GM12874 (cell line): Measurements from ENCODE around the gene ISG20.

Source experiments
- TF ChIP-seq, protein P1 (sequence below): IDR thresholded peaks from 2 replicates; pipeline ENCODE4 v1.5.1; 2011; ENCODE audit warnings: low read depth, mild to moderate bottlenecking, control low read depth, low read length, moderate library complexity; ENCODE audit not compliant: insufficient read depth

Gene ISG20

DNA sequence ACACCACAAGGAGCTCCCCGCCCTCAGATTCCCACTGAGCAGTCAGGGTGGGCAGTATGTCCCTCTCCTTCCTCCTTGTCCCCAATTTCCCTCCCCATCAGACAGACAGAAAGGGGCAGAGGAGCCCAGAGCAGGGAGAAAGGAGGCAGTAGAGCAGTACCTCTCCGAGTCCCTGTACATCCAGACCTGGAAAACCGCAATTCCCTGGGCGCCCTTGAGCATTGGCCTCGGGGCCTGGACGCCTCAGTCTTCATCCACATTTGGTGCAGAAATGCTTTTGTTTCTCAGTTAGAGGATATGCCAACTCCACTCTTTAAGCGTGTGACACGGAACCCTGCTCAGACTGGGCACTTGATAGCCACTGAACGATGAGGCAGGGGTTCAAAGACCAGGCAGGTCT lies 5.9 kb downstream of the ISG20 start:
- TF ChIP-seq, protein P1, sequence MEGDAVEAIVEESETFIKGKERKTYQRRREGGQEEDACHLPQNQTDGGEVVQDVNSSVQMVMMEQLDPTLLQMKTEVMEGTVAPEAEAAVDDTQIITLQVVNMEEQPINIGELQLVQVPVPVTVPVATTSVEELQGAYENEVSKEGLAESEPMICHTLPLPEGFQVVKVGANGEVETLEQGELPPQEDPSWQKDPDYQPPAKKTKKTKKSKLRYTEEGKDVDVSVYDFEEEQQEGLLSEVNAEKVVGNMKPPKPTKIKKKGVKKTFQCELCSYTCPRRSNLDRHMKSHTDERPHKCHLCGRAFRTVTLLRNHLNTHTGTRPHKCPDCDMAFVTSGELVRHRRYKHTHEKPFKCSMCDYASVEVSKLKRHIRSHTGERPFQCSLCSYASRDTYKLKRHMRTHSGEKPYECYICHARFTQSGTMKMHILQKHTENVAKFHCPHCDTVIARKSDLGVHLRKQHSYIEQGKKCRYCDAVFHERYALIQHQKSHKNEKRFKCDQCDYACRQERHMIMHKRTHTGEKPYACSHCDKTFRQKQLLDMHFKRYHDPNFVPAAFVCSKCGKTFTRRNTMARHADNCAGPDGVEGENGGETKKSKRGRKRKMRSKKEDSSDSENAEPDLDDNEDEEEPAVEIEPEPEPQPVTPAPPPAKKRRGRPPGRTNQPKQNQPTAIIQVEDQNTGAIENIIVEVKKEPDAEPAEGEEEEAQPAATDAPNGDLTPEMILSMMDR, result no peak

DNA sequence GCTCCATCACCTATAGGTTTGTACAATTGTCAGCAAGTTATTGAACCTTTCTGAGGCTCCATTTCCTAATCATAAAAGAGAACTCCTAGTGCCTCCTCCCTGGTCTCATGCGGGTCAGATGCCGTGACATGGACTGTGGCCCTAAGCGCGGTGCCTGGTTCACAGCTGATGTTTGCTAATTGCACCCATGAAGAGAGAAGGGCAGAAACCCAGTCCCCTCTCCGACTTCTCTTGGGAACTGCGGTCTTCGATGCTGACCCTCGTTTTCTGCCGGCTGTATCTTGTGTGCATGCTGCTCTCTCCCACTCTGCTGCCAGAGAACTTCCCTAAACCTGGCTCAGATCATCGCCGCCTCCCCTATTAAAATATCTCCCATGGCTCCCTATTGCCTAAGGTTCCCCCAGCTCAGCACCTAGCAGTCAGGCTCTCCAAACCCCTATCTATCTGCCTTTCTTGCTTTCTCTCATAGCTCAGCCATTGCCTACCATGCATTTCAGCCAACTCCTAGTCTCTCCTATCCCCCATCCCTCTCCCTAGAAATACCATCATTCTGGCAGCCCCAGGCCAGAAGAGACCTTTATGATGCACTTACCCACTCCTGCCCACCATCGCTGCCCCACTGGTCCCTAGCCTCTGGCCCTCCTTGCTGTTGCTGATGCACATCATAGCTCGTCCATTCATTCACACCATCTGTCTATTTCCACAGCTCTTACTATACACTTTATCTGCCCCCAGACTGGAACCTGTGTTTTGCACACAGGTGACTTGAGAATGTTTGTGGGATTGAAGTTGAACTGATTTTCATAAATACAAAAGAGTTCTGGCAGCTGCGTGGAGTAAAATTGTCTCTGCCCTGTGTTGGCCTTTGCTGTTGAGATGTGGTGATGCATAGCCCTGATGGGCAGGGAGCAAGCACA lies 6.6 kb downstream of the ISG20 start:
- TF ChIP-seq, protein P1, result no peak

GRCh38 chr15:88646088-88646405 lies 7.2 kb downstream of the ISG20 start:
- TF ChIP-seq, protein P1, result no peak

DNA sequence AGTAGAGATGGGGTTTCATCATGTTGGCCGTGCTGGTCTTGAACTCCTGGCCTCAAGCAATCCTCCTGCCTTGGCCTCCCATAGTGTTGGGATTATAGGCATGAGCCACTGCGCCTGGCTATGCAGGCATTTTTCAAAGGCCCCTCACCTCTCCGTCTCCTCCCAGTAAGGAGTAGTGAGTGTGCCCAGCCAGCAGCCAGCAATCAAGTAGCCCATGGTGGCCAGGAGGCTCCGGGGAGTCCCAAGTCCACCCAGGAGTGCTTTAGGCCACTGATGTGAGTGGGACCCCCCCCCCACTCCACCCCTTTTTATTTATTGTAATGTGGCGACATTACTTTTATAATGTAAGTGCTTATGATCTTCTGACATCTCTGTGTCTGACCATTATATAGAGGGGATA lies 8.1 kb downstream of the ISG20 start:
- TF ChIP-seq, protein P1, result no peak

GRCh38 chr15:88647351-88648105 lies 8.7 kb downstream of the ISG20 start:
- TF ChIP-seq, protein P1, result no peak

DNA sequence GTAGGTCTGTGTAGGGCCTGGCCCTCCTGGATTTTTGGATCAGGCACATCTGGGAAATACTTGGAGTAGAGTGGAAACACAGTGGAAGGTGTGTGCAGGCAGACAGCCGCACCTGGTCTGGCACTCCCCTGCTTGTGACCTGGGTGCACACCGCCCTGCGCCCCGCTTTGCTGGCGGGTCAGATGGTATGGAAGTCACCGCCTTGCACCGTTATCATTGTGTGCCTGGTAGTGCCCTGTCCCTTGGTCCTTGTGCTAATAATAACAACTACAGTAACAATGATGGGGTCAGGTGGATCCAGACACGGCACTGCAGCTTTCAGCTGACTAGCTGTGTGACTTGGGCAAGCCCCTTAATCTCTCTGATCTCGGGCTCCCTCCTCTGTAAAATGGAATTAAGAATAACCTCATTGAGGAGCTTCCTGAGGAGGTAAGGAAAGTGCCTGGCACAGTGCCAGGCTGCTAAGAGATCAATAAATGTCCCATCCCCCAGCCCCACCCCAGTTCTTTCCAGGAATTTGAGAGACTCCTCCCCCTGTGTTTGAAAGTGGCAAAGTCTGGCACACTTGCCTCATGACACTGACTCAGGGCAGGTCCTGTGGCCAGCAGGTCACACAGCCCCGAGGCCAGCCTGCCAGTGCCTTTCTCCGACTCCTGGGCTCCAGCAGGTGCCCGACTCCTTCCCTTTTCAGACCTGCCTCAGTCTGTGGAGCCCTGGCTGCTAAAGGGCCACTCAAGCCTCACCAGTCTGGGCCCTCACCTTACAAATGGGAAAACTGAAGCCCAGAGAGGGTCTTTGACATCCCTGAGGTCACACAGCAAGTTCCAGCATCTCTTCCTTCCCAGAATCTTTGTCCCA lies 9.8 kb downstream of the ISG20 start:
- TF ChIP-seq, protein P1, result no peak

GRCh38 chr15:88649286-88649733 lies 10.5 kb downstream of the ISG20 start:
- TF ChIP-seq, protein P1, result no peak
